IMR-90 (cell line): ENCODE data around the gene ME2.

Experiments
- CEBPB ChIP-seq: IDR thresholded peaks from 2 replicates; pipeline ENCODE4 v1.6.1; 2012; ENCODE audit warnings: low read depth, low read length, improper control_type of control experiment
- CTCF ChIP-seq: conservative IDR thresholded peaks from 2 replicates; pipeline ENCODE4 v1.5.1; 2012; ENCODE audit warnings: mild to moderate bottlenecking, low read depth, low read length, improper control_type of control experiment
- ELK1 ChIP-seq: fragments of 150-350 bp; IDR thresholded peaks from 2 replicates; pipeline ENCODE4 v1.6.1; 2016; ENCODE audit warnings: low read depth, mild to moderate bottlenecking, low read length, moderate library complexity, borderline replicate concordance
- MAFK ChIP-seq: IDR thresholded peaks from 2 replicates; pipeline ENCODE4 v1.6.1; 2012; ENCODE audit warnings: low read depth, low read length, improper control_type of control experiment
- MAZ ChIP-seq: IDR thresholded peaks from 2 replicates; pipeline ENCODE4 v1.6.1; 2012; ENCODE audit warnings: low read depth, mild to moderate bottlenecking, low read length, improper control_type of control experiment, moderate library complexity, borderline replicate concordance
- POLR2A ChIP-seq: IDR thresholded peaks from 2 replicates; pipeline ENCODE4 v1.6.1; 2012; ENCODE audit warnings: mild to moderate bottlenecking, low read depth, low read length
- RAD21 ChIP-seq: IDR thresholded peaks from 2 replicates; pipeline ENCODE4 v1.6.1; 2012; ENCODE audit warnings: low read length, improper control_type of control experiment
- RCOR1 ChIP-seq: IDR thresholded peaks from 2 replicates; pipeline ENCODE4 v1.6.1; 2012; ENCODE audit warnings: mild to moderate bottlenecking, low read length, improper control_type of control experiment; ENCODE audit not compliant: insufficient replicate concordance
- RFX5 ChIP-seq: IDR thresholded peaks from 2 replicates; pipeline ENCODE4 v1.8.0; 2012; ENCODE audit warnings: low read depth, mild to moderate bottlenecking, low read length, moderate library complexity
- SMC3 ChIP-seq: fragments of 150-350 bp; IDR thresholded peaks from 2 replicates; pipeline ENCODE4 v1.6.1; 2016; ENCODE audit warnings: low read depth, mild to moderate bottlenecking, antibody characterized with exemption, low read length, moderate library complexity
- USF2 ChIP-seq: fragments of 150-350 bp; IDR thresholded peaks from 2 replicates; pipeline ENCODE4 v1.6.1; 2017; ENCODE audit warnings: mild to moderate bottlenecking, antibody characterized with exemption, low read length, low read depth

GRCh38 chr18:50973367-50974126 lies 94.6 kb downstream of the ME2 start:
- no peak for TF ChIP-seq CTCF
- TF ChIP-seq RFX5 = no peak
- no peak for TF ChIP-seq SMC3
- TF ChIP-seq RAD21 = no peak
- TF ChIP-seq CEBPB = peak; percentile 99
- no peak for TF ChIP-seq POLR2A
- no peak for TF ChIP-seq USF2
- TF ChIP-seq MAZ = no peak
- TF ChIP-seq RCOR1 = no peak
- TF ChIP-seq MAFK = no peak
- TF ChIP-seq ELK1 = no peak
